Stimulated activated CD4-positive, alpha-beta T cell treated with anti-CD3 and anti-CD28 coated beads, Interleukin-12 subunit alpha, Interleukin-12 subunit beta, amount 100 ng/mL, for 4 hours (primary cell): ENCODE measurements around the gene FLOT2.
"Not testable (repeated sequence)": the region's sequence is repeated elsewhere in the genome, so short reads cannot be mapped to it uniquely, and the experiment has no call there.

ENCODE experiments used
- DNase-seq: peaks from one replicate; pipeline ENCODE4 v3.0.0-alpha.2; 2020

FLOT2 gene

DNA sequence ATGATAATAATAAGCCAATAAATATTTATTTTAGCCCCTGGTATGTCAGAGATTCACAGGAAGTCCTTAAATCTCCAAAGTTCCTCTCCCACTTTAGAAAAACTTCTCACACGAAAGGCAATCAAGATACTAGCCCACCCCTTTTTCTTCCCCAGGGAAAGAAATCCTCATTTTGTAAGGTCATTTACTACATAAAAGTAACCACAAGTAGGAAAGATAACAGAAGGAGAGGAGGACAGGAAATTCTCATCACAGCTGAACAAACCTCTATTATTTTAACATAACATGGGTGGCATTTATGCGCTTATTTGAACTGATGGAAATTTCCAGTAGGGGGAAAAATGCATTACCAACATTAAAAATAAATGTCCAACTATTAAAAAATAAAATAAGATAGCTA lies 58.3 kb downstream of the FLOT2 start:
- DNase-seq, result no peak

DNA sequence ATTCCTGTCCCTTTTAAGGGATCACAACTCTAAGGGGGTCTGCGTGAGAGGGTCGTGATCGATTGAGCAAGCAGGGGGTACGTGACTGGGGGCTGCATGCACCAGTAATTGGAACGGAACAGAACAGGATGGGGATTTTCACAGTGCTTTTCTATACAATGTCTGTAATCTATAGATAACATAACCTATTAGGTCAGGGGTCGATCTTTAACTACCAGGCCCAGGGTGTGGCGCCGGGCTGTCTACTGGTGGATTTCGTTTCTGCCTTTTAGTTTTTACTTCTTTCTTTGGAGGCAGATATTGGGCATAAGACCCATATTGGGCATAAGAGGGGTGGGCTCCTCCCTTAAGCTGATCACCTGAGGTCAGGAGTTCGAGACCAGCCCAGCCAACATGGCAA lies 61.0 kb downstream of the FLOT2 start:
- DNase-seq, result not testable (repeated sequence)

DNA sequence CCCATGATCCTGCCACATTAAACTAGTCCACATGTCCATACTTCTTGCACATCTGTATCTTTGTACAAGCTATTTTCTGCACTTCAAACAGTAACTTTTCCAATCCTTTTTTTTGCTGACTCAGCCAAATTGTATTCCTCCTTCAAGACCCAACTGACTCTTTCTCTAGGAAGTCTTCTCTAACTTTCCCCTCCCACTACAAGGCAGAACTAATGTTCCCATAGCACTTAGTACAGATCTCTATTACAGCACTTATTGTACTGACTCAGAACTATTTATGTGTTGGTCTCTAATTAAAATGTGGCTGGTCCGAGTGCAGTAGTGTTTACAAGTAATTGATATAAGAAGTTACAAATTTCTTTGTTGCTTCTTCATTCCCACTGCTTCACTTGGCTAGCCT lies 63.1 kb downstream of the FLOT2 start:
- no peak for DNase-seq
